Measurements from ENCODE around the gene AP3D1. TPM values are rescaled to one million over a fixed set of nuclear protein-coding genes. Genes with fewer than 3 reads are reported as not detected.

The AP3D1 gene
- total and polyA plus RNA-seq, 9 of the 15 experiments (the other 6 are each of a cell fraction or from before 2014, with no cell fraction given): 1.2 to 86.1 (median 35.9) TPM

GRCh38 chr19:2050991-2051772, 100.2 kb downstream of the AP3D1 start, which contains the start of gene MKNK2 (continued):
- TF ChIP-seq MYBL2 (IDR thresholded peaks at IDR 0.05; ENCODE audit: low read depth): no peak
- no peak for TF ChIP-seq MYBL2 (CRISPR knock-in tag; IDR thresholded peaks at IDR 0.05; ENCODE audit: borderline replicate concordance)
- TF ChIP-seq CSDE1 (IDR thresholded peaks at IDR 0.05): no peak
- no peak for TF ChIP-seq ARID3A (IDR thresholded peaks at IDR 0.05; ENCODE audit: borderline replicate concordance, low read depth, low read length)
- no peak for TF ChIP-seq FOS (IDR thresholded peaks at IDR 0.05; ENCODE audit: extremely low read depth, insufficient read length)
- TF ChIP-seq CHD2 (IDR thresholded peaks at IDR 0.05; ENCODE audit: low read depth, low read length): no peak
- TF ChIP-seq ZNF717 (CRISPR knock-in tag; IDR thresholded peaks at IDR 0.05): no peak
- no peak for TF ChIP-seq CLOCK (CRISPR knock-in tag; IDR thresholded peaks at IDR 0.05; ENCODE audit: borderline replicate concordance)
- peak; percentile 60; the same call in 1 of the 2 replicates for TF ChIP-seq GATAD2A (IDR thresholded peaks at IDR 0.05)
- no peak for TF ChIP-seq ILK (tag; IDR thresholded peaks at IDR 0.05; ENCODE audit: borderline replicate concordance, low read depth)
- no peak for TF ChIP-seq USF2 (CRISPR knock-in tag; IDR thresholded peaks at IDR 0.05)
- TF ChIP-seq ZNF431 (CRISPR knock-in tag; IDR thresholded peaks at IDR 0.05): no peak
- TF ChIP-seq SIX5 (IDR thresholded peaks at IDR 0.05; ENCODE audit: borderline replicate concordance in 1 of 2, insufficient read depth in 1 of 2, low read depth in 1 of 2, low read length in 2 of 2): 0 out of 4 replicates have a peak, but pooled peaks of 1 of the 2 experiments have one; percentile 17
- no peak for TF ChIP-seq HDGF (IDR thresholded peaks at IDR 0.05)
- no peak for TF ChIP-seq NR2C1 (IDR thresholded peaks at IDR 0.05)
- 0 out of 2 replicates have a peak, but pooled peaks have one; percentile 28 for TF ChIP-seq NR2C1 (tag; IDR thresholded peaks at IDR 0.05)
- no peak for TF ChIP-seq SREBF1 (IDR thresholded peaks at IDR 0.05; ENCODE audit: borderline replicate concordance, low read depth, low read length)
- TF ChIP-seq PCBP2 (IDR thresholded peaks at IDR 0.05; ENCODE audit: low read depth, low read length, poor library complexity, severe bottlenecking): peak; percentile 32
- TF ChIP-seq ZNF449 (CRISPR knock-in tag; IDR thresholded peaks at IDR 0.05): no peak
- TF ChIP-seq KLF13 (tag; IDR thresholded peaks at IDR 0.05; ENCODE audit: borderline replicate concordance, low read depth): peak; percentile 76; the same call in 1 of the 2 replicates
- peak in 1 of 2 experiments; percentile 69; a peak in 2 of 4 replicates for TF ChIP-seq TEAD1 (CRISPR knock-in tag; IDR thresholded peaks at IDR 0.05)
- no peak for TF ChIP-seq ZNF75A (CRISPR knock-in tag; IDR thresholded peaks at IDR 0.05)
